K562 (cell line): Measurements from ENCODE around the gene ZGLP1. TPM values are rescaled to one million over a fixed set of nuclear protein-coding genes. Genes with fewer than 3 reads are reported as not detected.

ENCODE experiments used
- ADNP ChIP-seq: fragments of 200-800 bp; sonication (Bioruptor generic); IDR thresholded peaks from 2 replicates; pipeline ENCODE4 v1.6.1; 2016; ENCODE audit warnings: missing genetic modification characterization, missing compliant biosample characterization
- BHLHE40 ChIP-seq: IDR thresholded peaks from 2 replicates; pipeline ENCODE4 v1.6.1; 2011; ENCODE audit warnings: low read length, improper control_type of control experiment
- BRF2 ChIP-seq: IDR thresholded peaks from 3 replicates; pipeline ENCODE4 v1.6.1; 2011; ENCODE audit warnings: borderline replicate concordance, mild to moderate bottlenecking; ENCODE audit not compliant: insufficient read length, insufficient read depth
- CBFB ChIP-seq: sonication (generic); formaldehyde crosslinking; IDR thresholded peaks from 2 replicates; pipeline ENCODE4 v1.4.0; 2020; ENCODE audit warnings: mild to moderate bottlenecking, missing genetic modification reagents
- CBX2 ChIP-seq: fragments of 200-600 bp; sonication (generic); IDR thresholded peaks from one replicate; pipeline ENCODE4 v1.6.1; 2012; ENCODE audit warnings: mild to moderate bottlenecking, low read length, inconsistent platforms; ENCODE audit not compliant: insufficient read depth, poor library complexity, severe bottlenecking
- CEBPB ChIP-seq: fragments of 450-650 bp; IDR thresholded peaks from 2 replicates; pipeline ENCODE4 v1.6.1; 2016; ENCODE audit warnings: missing genetic modification characterization, missing compliant biosample characterization
- E2F8 ChIP-seq: fragments of 450-650 bp; IDR thresholded peaks from 2 replicates; pipeline ENCODE4 v1.7.1; 2018; ENCODE audit warnings: mild to moderate bottlenecking, low read depth; ENCODE audit not compliant: partially characterized antibody
- EP400 ChIP-seq: fragments of 450-650 bp; IDR thresholded peaks from 2 replicates; pipeline ENCODE4 v1.6.1; 2017; ENCODE audit warnings: antibody characterized with exemption, mild to moderate bottlenecking, moderate library complexity
- HMG20A ChIP-seq: fragments of 450-650 bp; formaldehyde crosslinking; conservative IDR thresholded peaks from 2 replicates; pipeline ENCODE4 v1.4.0; 2020; ENCODE audit warnings: mild to moderate bottlenecking, mixed read lengths
- NFRKB ChIP-seq: fragments of 450-650 bp; IDR thresholded peaks from 2 replicates; pipeline ENCODE4 v1.6.1; 2016; ENCODE audit warnings: low read depth
- RBFOX2 ChIP-seq: fragments of 200-400 bp; formaldehyde crosslinking; IDR thresholded peaks from 2 replicates; pipeline ENCODE4 v1.6.1; 2017; ENCODE audit warnings: low read depth, mild to moderate bottlenecking, low read length, moderate library complexity
- REST ChIP-seq, 2 experiments: fragments of 450-650 bp; formaldehyde crosslinking in 1 of 2; IDR thresholded peaks; 2 replicates each; pipeline versions ENCODE4 v1.4.0 to v1.6.1; 2014 to 2020; ENCODE audit warnings: mild to moderate bottlenecking in 2 of 2, borderline replicate concordance in 1 of 2, low read depth in 1 of 2
- SOX6 ChIP-seq: fragments of 450-650 bp; IDR thresholded peaks from 2 replicates; pipeline ENCODE4 v1.6.1; 2014; ENCODE audit warnings: mild to moderate bottlenecking
- ZNF507 ChIP-seq: conservative IDR thresholded peaks from 2 replicates; pipeline ENCODE4 v1.6.1; 2017; ENCODE audit warnings: missing genetic modification characterization, missing compliant biosample characterization
- polyA plus RNA-seq, 8 experiments: library from polyadenylated mRNA; depleted of rRNA in 4 of 8; stranded (reverse) in 5 of 8; unstranded in 3 of 8; fragments of >200 nt; fragmentation: Nextera tagmentation in 2 of 8; fragmentation: Illumina TruSeq in 1 of 8; extraction: Ambion mirVana in 2 of 8; extraction: Trizol in 1 of 8; gene quantifications; 2 replicates each; pipeline versions ENCODE4 v1.2.1 to v1.2.3, GENCODE V29; 2011 to 2014; ENCODE audit warnings: inconsistent platforms in 1 of 8, missing spikeins in 1 of 8
- total RNA-seq, 7 experiments: library from RNA; depleted of rRNA in 6 of 7; stranded (reverse); fragments of >200 nt in 6 of 7; fragmentation: Illumina TruSeq in 2 of 7; extraction: Trizol in 2 of 7; gene quantifications; 2 replicates each; pipeline versions ENCODE4 v1.2.1 to v1.2.3, GENCODE V29; 2011 to 2021; ENCODE audit warnings: low replicate concordance in 1 of 7

ZGLP1 gene
- total and polyA plus RNA-seq, 9 of the 15 experiments (the other 6 are each of a cell fraction or from before 2014, with no cell fraction given) = 0.24 to 4.5 (median 2.2) TPM

- TF ChIP-seq E2F8 = no peak
- no peak for TF ChIP-seq ZNF507 (tag)
- peak; percentile 43; the same call in 1 of the 2 replicates for TF ChIP-seq BHLHE40
- peak; percentile 50 for TF ChIP-seq RBFOX2
- 0 out of 2 replicates have a peak, but pooled peaks have one; percentile 34 for TF ChIP-seq NFRKB
- no peak for TF ChIP-seq BRF2
- peak; percentile 55 for TF ChIP-seq EP400
- no peak for TF ChIP-seq HMG20A (CRISPR knock-in tag)
- no peak for TF ChIP-seq SOX6
- TF ChIP-seq CEBPB (tag) = 0 out of 2 replicates have a peak, but pooled peaks have one; percentile 22
- no peak for TF ChIP-seq CBX2
- peak; percentile 93 for TF ChIP-seq REST (IDR thresholded peaks at IDR 0.05; ENCODE audit: borderline replicate concordance)
- no peak for TF ChIP-seq REST (CRISPR knock-in tag; IDR thresholded peaks at IDR 0.05; ENCODE audit: low read depth)
- TF ChIP-seq CBFB = 0 out of 2 replicates have a peak, but pooled peaks have one; percentile 21
- peak; percentile 77; the same call in 1 of the 2 replicates for TF ChIP-seq ADNP
These were observed 40.1 kb downstream of the ZGLP1 start (continued) for GRCh38 chr19:10269333-10270179.
